Activated T-cell treated with anti-CD3 and anti-CD28 coated beads, Interleukin-2, amount 50 U/mL, for 4 hours (primary cell): ENCODE results near the gene EPHA8. TPM values are rescaled to one million over a fixed set of nuclear protein-coding genes. Genes with fewer than 3 reads are reported as not detected.

ENCODE experiments used
- ATAC-seq, 2 donors: fragments of 200-7000 bp; cut with Tn5 transposase; one replicate each; pipeline ENCODE4 v1.10.0; 2021
- DNase-seq: peaks from one replicate; pipeline ENCODE4 v3.0.0-alpha.2; 2020
- H3K27me3 Mint-ChIP-seq: one replicate; pipeline ENCODE4 v1.8.0; 2021; ENCODE audit warnings: low read depth, mixed read lengths
- H3K36me3 Mint-ChIP-seq: one replicate; pipeline ENCODE4 v1.8.0; 2022; ENCODE audit warnings: mixed read lengths; ENCODE audit not compliant: insufficient read depth
- H3K4me1 Mint-ChIP-seq: one replicate; pipeline ENCODE4 v1.8.0; 2021; ENCODE audit warnings: low read depth, mixed read lengths
- H3K4me3 Mint-ChIP-seq: one replicate; pipeline ENCODE4 v1.8.0; 2021; ENCODE audit warnings: mild to moderate bottlenecking, moderate library complexity, mixed read lengths
- H3K9me3 Mint-ChIP-seq: one replicate; pipeline ENCODE4 v1.8.0; 2021; ENCODE audit warnings: mixed read lengths
- total RNA-seq, 3 donors: library from RNA; stranded (reverse); gene quantifications; one replicate each; pipeline ENCODE4 v1.2.1, GENCODE V29; 2021

Gene EPHA8
- total RNA-seq, result not detected

GRCh38 chr1:22562584-22563583 is at the start of gene EPHA8:
EPHA8 (plus strand) TSS chr1:22563489; CDS start chr1:22563636, 147 bp downstream.
- H3K9me3 Mint-ChIP-seq, result no peaks in the 10 kb centered on the region
- peaks cover 2% of the 10 kb centered on the region for H3K4me1 Mint-ChIP-seq
- no peaks in the 10 kb centered on the region for H3K36me3 Mint-ChIP-seq
- DNase-seq (no peak), ATAC-seq (peak in 1 of 2 donors; percentile 35)
- peaks cover 68% of the 10 kb centered on the region for H3K27me3 Mint-ChIP-seq
- H3K4me3 Mint-ChIP-seq, result no peak within 1 kb of the TSS

- Mint-ChIP-seq H3K27me3 (no peaks in the 10 kb centered on the region), H3K36me3 (peaks cover 59% of the 10 kb centered on the region), H3K4me1 (no peaks in the 10 kb centered on the region), H3K4me3 (no peak overlapping the region), H3K9me3 (no peaks in the 10 kb centered on the region)
- DNase-seq, result no peak
- no peak for ATAC-seq
These were observed 46.2 kb upstream of the EPHA8 start for GRCh38 chr1:22516906-22517571.

DNA sequence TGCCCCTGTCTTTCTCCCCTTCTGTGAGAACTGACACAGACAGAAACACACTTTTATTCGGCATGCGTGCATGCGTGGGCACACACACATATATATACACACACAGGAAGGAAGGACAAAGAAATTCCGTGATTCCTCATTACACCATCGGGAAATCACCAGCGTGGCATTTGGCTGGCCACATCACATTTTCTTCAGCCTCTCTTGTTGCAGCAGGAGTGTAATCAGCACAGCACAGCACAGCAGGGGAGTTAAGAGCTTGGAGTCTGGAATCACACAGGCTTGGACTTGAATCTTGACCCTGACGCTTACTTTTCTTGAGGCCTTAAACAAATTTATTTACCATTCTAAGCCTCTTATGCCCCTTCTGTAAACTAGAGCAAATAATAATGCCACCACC is 45.3 kb upstream of the EPHA8 start:
- Mint-ChIP-seq H3K4me1 (no peaks in the 10 kb centered on the region), H3K36me3 (peaks cover 56% of the 10 kb centered on the region)

GRCh38 chr1:22518379-22518778 is 44.9 kb upstream of the EPHA8 start:
- ATAC-seq, result no peak
- H3K36me3 Mint-ChIP-seq, result peaks cover 56% of the 10 kb centered on the region

More for the DNA sequence above, 45.3 kb upstream of the EPHA8 start:
- Mint-ChIP-seq H3K9me3 (no peaks in the 10 kb centered on the region), H3K4me3 (no peak overlapping the region), H3K27me3 (no peaks in the 10 kb centered on the region)
- ATAC-seq (no peak), DNase-seq (no peak)

GRCh38 chr1:22520871-22521270 is 42.4 kb upstream of the EPHA8 start:
- ATAC-seq (no peak), DNase-seq (no peak)
- Mint-ChIP-seq H3K9me3 (no peaks in the 10 kb centered on the region), H3K27me3 (no peaks in the 10 kb centered on the region), H3K36me3 (peaks cover 54% of the 10 kb centered on the region), H3K4me3 (no peak overlapping the region), H3K4me1 (no peaks in the 10 kb centered on the region)

More at GRCh38 chr1:22518379-22518778, 44.9 kb upstream of the EPHA8 start:
- Mint-ChIP-seq H3K27me3 (no peaks in the 10 kb centered on the region), H3K4me3 (no peak overlapping the region), H3K4me1 (no peaks in the 10 kb centered on the region), H3K9me3 (no peaks in the 10 kb centered on the region)
- no peak for DNase-seq

DNA sequence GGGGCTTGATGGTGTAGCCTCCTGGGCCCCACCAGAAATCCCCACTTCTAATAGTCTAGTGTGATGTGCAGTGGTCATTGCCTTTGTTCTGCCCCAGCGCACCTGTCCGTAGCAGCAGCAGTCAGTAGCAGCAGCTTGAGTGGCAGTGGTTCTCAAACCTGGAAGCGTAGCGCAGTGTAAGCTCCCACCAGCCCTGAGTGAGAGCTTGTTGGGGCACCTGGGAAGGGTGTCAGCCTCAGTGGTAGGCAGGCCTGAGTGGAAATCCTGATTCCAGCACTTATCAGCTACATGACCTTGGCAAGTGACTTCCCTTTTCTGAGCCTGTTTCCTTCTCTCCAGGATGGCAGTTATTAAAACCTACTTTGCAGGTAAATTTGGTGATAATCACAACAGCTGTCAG is 41.6 kb upstream of the EPHA8 start:
- H3K4me1 Mint-ChIP-seq, result no peaks in the 10 kb centered on the region
- H3K4me3 Mint-ChIP-seq, result no peak overlapping the region
- peaks cover 53% of the 10 kb centered on the region for H3K36me3 Mint-ChIP-seq
- H3K9me3 Mint-ChIP-seq, result no peaks in the 10 kb centered on the region
- H3K27me3 Mint-ChIP-seq, result no peaks in the 10 kb centered on the region
- no peak for ATAC-seq
- no peak for DNase-seq

DNA sequence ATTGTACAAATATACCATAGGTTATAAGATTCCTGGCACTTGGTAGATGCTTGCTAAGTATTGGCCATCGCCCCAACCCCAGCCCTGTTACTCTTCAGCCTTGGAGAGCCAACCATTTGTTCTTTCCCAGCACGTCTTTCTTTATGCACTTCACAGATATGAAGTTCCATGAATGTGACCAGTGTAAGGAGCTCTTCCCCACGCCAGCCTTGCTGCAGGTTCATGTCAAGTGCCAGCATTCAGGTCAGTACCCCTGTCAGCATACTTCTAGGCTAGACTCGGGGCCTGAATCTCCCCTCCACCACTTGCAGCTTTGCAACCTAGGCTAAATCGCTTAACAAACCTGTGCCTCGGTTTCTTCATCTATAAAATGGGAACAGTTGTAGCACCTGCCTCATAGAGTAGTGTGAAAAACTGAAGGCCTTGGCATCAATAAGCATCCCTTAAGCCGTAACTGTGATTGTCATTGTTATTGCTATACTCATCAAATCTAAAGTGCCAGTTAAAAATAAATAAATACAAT is 41.0 kb upstream of the EPHA8 start:
- H3K4me1 Mint-ChIP-seq, result no peaks in the 10 kb centered on the region
- H3K9me3 Mint-ChIP-seq, result no peaks in the 10 kb centered on the region
- no peak overlapping the region for H3K4me3 Mint-ChIP-seq
- H3K27me3 Mint-ChIP-seq, result no peaks in the 10 kb centered on the region
- ATAC-seq (no peak), DNase-seq (no peak)
- H3K36me3 Mint-ChIP-seq, result peaks cover 52% of the 10 kb centered on the region

DNA sequence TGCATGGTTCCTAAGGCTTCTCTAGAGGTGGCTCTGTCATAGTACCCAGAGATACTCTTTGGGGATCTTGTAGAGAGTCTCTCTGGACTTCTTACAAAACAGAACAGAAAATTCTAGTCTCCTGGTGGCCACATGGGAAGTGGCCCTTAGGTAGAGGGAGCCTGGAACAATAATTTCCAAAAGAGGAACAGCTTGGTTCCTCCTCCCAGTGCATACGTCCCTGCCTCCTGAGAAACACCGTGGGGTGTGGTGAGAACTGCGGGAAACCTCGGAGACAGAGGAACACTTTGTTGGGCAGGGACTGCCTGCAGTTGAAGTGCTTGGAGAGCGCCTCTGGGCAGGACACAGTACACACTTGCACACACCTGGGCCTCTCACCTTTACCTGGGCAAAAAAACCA is 38.8 kb upstream of the EPHA8 start:
- no peak overlapping the region for H3K4me3 Mint-ChIP-seq
- no peaks in the 10 kb centered on the region for H3K27me3 Mint-ChIP-seq
- ATAC-seq (no peak), DNase-seq (no peak)
- H3K4me1 Mint-ChIP-seq, result no peaks in the 10 kb centered on the region
- H3K9me3 Mint-ChIP-seq, result no peaks in the 10 kb centered on the region
- H3K36me3 Mint-ChIP-seq, result peaks cover 40% of the 10 kb centered on the region

- Mint-ChIP-seq H3K4me3 (no peak overlapping the region), H3K27me3 (no peaks in the 10 kb centered on the region), H3K36me3 (peaks cover 39% of the 10 kb centered on the region), H3K9me3 (no peaks in the 10 kb centered on the region), H3K4me1 (no peaks in the 10 kb centered on the region)
- ATAC-seq, result no peak
- no peak for DNase-seq
These were observed 38.1 kb upstream of the EPHA8 start for GRCh38 chr1:22525211-22525610.

- Mint-ChIP-seq H3K36me3 (peaks cover 35% of the 10 kb centered on the region), H3K9me3 (no peaks in the 10 kb centered on the region), H3K27me3 (no peaks in the 10 kb centered on the region), H3K4me1 (no peaks in the 10 kb centered on the region), H3K4me3 (no peak overlapping the region)
- DNase-seq (no peak), ATAC-seq (no peak)
These were observed 37.6 kb upstream of the EPHA8 start for GRCh38 chr1:22525646-22526045.

GRCh38 chr1:22526098-22526497 is 37.2 kb upstream of the EPHA8 start:
- Mint-ChIP-seq H3K36me3 (peaks cover 35% of the 10 kb centered on the region), H3K9me3 (no peaks in the 10 kb centered on the region), H3K4me3 (no peak overlapping the region), H3K27me3 (no peaks in the 10 kb centered on the region), H3K4me1 (no peaks in the 10 kb centered on the region)
- no peak for ATAC-seq
- no peak for DNase-seq

DNA sequence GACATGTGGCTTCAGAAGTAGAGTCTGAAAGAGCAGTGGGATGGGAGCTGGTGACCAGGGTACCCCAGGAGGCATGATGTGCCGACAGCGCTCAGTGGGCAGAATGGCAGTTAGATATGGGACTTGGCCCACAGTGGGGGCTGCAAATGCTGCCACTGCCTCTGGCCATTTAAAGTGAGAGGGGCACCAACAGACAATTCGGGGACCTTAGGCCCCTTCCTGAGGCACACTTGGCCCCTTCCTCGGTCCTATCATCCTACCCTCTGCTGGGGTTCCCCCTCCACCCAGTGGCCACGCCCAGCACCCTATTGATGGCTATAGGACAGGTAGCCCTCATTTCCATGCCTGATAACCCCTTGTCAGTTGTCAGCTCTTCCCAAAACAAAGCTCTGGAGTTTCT is 36.6 kb upstream of the EPHA8 start:
- ATAC-seq, result no peak
- H3K27me3 Mint-ChIP-seq, result no peaks in the 10 kb centered on the region
- no peak overlapping the region for H3K4me3 Mint-ChIP-seq
- peaks cover 36% of the 10 kb centered on the region for H3K36me3 Mint-ChIP-seq
- no peaks in the 10 kb centered on the region for H3K4me1 Mint-ChIP-seq
- no peaks in the 10 kb centered on the region for H3K9me3 Mint-ChIP-seq
- DNase-seq, result no peak

DNA sequence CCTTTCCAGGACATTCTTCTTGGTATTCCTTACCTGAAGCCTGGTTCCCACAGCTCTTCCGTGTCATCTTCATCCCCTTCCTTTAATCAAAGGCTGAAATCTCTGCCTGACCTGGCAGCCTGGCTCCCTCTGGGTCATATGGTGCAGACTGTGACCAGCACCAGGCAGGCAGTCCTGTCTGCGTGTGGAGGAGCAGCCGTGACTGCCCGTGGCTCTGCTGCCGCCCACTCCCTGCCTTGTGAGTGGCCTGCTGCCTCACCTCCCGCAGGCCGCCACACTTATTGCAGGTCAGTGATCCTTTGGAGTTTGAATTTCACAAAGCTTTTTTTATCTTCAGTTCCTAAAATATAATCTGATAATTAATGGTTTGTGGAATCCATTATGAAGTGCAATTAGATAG is 36.2 kb upstream of the EPHA8 start:
- H3K4me3 Mint-ChIP-seq, result no peak overlapping the region
- H3K36me3 Mint-ChIP-seq, result peaks cover 36% of the 10 kb centered on the region
- no peaks in the 10 kb centered on the region for H3K9me3 Mint-ChIP-seq
- DNase-seq (no peak), ATAC-seq (no peak)
- H3K27me3 Mint-ChIP-seq, result no peaks in the 10 kb centered on the region
- H3K4me1 Mint-ChIP-seq, result no peaks in the 10 kb centered on the region

GRCh38 chr1:22527555-22528296 is 35.6 kb upstream of the EPHA8 start:
- Mint-ChIP-seq H3K36me3 (peaks cover 36% of the 10 kb centered on the region), H3K27me3 (no peaks in the 10 kb centered on the region), H3K4me3 (no peak overlapping the region), H3K9me3 (no peaks in the 10 kb centered on the region), H3K4me1 (no peaks in the 10 kb centered on the region)
- no peak for DNase-seq
- ATAC-seq, result no peak
